Left hindlimb (tissue), 1 donor: ENCODE data around the gene PLA1A.
"Not testable (repeated sequence)": the region's sequence is repeated elsewhere in the genome, so short reads cannot be mapped to it uniquely, and the experiment has no call there.

Experiments used
- DNase-seq: peaks from one replicate; pipeline ENCODE4 v3.0.0-alpha.2; 2018

Gene PLA1A, protein sequence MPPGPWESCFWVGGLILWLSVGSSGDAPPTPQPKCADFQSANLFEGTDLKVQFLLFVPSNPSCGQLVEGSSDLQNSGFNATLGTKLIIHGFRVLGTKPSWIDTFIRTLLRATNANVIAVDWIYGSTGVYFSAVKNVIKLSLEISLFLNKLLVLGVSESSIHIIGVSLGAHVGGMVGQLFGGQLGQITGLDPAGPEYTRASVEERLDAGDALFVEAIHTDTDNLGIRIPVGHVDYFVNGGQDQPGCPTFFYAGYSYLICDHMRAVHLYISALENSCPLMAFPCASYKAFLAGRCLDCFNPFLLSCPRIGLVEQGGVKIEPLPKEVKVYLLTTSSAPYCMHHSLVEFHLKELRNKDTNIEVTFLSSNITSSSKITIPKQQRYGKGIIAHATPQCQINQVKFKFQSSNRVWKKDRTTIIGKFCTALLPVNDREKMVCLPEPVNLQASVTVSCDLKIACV

DNA sequence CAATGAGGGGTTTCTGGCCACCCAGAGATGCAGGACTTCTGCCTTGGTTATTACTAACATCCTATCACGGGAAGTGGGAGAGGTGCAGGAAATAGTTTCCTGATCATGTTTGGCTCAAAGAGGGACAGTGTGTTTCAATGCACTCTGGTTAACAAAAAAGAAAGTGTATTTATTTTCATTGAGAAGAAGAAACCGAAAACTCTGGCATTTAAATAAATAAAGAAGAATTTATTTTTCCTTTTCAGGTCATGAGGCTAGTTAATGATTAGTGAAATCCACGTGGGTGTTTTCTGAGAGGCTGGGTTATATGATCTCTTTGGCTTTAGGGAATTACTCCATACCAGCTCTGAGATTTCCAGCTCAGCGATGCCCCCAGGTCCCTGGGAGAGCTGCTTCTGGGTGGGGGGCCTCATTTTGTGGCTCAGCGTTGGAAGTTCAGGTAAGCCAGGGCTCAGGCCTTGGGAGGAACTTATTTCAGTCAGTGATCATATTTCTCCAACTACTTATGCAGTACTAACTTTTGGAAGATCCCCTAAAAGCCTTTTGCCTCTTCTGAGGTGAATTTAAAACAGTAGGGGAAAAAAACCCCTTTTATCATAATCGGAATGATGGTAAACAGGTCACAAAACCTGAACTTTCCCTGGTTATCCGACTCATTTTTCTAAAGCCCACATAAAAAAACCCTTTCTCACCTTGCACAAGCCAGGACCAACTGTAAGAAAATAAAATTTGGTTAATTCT, at the start of gene PLA1A:
PLA1A (plus strand) TSS at position 338 of the 741 bp plus-strand sequence; CDS start at position 367, 29 bp downstream.
- no peak for DNase-seq

DNA sequence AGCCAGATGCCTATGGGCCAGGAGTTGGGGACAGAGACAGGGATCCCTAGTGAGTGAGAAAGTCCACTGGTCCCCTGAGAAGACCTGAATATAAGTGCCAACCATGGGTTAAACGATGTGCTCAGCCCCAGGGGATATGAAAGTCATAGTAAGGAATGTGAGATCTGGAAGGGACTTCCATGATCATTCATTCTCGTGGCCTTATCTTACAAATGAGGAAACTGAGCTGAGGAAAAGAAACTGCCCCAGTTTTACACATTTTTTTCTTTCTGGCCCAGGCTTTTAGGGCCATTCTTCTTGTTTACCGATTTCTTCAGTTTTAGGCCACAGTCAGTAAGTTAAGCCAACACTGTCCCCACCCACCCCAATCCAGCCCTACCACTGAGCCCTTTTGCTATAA, 49.3 kb upstream of the PLA1A start:
- no peak for DNase-seq

DNA sequence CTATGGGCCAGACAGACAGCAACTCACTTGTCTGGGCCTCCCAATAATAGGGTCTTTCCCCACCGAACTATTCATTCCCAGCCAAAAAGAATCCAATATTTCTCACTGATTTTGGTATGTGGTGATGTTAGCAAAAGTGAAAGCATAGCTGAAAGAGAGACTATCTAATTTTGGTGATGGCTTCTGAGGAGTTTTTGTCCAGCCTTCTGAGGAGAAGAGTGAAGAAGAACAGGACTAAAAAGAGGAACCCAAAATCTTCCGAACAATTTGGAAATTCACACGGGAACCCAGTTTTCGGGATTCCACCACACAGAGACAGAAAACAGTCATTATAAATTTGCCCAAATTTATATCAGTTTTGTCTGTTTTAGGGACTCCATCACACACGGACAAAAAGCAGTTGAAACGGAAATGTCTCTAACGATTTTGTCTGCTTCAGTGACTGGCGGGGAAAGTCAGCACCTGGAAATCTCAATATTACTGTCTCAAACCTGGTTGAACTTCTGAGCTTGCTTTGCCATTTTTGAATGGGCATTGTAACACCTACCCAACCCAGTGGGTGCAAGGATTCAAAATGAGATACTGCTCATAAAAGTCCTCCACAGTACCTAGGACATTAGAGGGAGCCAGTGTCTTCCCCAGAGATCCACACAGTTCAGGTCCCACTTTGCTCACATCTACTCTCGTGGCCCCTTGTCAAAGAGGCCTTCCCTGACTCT, 47.3 kb upstream of the PLA1A start:
- DNase-seq: no peak

DNA sequence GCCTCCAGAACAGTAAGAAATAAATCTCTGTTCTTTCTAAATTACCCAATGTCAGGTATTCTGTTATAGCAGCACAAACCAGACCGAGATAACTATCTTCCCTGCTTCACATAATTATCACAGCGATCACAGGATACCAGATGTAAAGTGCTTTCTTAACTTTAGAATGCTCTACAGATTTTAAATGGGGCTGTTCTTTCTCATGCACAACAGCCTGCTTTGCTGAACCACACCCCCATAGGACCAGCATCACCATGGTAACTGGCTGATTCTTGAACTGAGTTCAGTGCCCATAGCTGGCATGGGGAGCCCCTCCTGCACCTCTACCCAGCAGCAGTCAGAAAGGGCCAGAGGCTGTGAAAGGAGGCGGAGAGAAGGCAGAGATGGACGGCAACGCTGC, 46.1 kb upstream of the PLA1A start:
- DNase-seq: no peak

DNA sequence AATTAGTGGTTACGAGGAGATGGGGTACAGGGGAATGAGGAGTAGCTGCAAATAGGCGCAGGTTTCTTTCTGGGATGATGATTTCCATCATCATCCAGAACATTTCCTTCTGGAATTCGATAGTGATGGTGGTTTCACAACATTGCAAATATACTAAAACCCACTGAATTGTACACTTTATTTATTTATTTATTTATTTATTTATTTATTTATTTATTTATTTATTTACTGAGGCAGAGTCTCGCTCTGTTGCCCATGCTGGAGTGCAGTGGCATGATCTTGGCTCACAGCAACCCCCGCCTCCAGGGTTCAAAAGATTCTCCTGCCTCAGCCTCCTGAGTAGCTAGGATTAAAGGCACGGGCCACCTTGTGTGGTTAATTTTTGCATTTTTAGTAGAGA, 44.8 kb upstream of the PLA1A start:
- not testable (repeated sequence) for DNase-seq

DNA sequence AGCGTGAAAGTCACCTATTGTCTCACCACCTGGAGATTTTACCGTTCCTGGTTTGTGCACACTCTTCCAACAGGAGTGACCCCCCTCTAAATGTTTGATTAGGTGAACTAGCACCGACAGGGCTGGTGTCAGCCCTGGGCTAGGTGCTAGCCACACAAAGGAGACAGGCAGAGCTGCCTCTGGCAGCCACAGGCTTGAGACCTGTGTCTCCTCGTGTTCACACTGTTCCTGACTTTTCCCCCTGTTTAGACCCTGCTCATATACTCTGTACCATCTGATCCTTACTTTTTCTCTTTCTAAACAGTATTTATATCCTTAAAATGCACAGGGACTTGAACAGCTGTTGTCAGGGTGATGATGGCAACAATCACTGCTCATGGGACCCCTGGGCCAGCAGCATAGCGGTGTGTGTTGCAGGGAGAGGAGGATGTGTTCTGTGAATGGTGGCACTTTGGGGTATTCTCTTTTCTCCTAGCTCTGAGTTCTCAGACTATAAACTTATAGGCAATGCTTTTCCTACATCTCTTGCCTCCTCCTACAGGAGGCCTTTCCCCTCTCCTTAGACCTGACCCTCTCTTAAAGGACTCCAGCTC, 43.8 kb upstream of the PLA1A start:
- DNase-seq: no peak

DNA sequence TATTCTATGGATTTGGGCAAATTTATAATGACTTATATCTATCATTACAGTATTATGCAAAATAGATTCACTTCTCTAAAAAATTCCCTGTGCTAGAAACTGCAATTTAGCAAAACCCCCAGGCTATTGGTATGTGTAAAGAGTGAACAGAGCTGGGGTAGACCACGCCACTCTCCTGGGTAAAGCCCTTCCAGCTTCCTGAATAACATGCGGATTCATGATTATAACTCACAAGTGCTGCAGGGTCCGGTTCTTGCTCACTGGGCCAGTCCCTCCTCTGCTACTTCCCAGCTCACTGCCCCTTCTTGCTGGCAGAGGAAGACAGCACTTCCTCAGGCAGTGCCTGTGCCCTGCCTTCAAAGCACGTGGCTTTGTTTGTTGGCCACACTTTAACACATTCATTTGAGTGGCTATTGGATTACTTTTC, 42.4 kb upstream of the PLA1A start:
- DNase-seq: no peak

DNA sequence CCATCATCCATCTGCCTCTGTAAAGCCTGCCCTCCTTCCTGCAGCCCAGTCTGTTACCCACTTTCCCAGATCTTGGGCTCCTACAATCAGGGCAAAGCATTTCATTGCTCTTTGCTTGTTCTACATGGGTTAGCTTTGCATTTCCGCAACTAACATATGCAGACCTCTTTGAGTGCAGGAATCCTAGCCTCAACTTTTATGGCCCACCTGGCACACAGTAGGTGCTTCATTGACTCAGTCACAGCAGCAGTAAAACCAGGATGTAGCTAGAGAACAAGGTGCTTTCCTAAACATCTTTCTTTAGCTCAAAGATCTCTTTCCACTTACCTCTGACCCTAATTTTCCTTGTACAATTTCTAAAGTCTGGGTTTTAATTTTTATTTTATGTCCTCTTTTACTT, 41.8 kb upstream of the PLA1A start:
- DNase-seq: no peak

DNA sequence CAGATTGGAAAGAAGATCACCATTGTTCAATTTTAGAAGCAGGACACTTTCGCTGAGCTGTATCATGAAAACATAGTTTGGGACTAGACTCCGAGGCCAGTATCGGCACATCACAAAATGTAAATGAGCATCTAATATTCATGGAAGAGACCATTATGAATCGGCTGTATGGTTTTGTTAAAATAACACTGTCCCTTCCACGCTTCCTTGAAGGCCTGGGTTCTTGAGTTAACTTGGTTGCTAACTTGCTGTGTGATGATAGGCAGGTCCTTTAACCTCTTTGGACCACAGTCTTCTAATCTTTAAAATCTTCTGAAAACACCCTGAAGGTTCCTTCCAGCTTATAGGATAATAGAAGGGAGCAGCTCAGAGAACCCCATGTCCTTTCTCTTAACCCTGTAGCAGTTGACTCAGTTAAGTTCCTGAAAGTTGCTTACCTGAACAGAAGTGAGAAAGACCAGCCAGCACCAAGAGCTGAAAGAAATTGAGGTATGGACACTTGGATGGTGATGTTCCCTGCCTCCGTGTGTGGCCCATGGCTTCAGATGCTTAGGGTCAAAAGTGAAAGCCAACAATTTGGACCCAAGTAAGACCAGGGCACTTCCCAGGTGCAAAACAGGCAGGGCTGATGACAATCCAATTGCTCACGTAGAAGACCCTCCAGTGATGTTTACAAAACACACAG, 40.4 kb upstream of the PLA1A start:
- DNase-seq: no peak

DNA sequence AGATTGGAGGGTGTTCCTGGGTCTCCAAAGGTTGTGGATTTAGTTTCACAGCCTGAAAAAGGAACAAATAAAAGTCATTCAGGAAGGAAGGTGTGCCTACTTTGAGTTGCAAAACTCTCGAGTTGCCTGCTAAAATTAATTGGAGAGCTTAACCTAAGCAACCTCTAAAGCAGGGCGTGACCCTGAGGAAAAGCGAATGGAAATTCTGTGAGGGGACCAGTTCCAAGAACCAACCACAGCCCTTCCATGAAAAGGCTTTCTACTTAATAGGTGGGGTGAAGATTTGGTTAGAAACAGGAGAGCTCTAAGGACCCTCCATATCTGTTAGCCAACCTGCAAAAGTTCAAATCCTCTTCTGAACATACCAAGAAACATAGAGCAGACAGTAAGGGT, 39.8 kb upstream of the PLA1A start:
- no peak for DNase-seq

DNA sequence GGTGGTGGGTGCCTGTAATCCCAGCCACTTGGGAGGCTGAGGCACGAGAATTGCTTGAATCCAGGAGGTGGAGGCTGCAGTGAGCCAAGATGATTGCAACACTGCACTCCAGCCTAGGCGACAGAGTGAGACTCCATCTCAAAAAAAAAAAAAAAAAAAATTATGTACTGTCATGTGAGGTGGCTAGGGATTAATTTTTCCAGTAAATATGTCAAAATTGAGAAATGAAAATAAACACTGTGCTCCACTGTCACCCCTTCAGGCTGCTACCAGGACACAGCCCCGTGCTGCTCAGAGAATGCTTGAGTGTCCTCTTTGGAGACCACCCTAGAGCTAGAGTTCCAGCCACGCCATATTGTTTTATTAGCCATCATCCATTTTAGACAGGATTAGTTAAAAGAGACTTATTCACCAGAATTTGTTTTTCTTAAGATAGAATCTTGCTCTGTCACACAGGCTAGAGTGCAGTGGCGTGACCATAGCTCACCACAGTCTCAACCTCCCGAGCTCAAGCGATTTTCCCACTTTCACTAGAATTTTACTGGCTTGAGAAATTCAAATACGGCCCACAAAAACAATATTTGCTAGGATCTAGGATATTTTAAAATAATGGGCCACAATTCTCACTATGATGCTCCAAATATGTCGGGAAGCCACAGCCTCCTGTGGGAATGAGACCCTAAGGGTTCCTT, 38.9 kb upstream of the PLA1A start:
- DNase-seq: no peak

DNA sequence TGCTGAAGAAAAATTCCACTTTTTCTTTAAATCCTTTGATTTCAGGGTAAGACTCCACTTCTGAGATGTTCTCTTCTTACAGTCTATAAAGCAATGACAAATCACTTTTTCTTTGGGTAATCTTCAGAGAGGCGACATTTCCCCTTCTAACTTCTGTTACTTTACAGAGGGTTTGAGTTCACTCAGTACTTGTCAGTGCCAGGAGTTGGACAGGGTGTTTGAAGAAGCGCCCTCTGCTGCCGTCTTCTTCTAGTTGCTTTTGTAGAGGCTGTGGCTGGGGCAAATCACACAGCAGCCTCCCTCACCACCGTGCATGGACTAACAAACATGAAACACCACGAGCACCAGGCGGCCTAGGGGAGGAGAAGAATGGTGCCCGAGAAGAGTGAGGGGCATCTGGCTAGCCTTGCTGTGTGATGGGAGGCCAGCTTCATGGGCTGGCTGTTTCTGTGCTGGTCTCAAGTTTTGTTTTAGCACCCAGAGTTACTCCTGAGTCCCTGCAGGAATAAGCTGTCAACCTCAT, 38.2 kb upstream of the PLA1A start, which contains the start of gene CD80:
CD80 (minus strand) TSS at position 174 of the 523 bp plus-strand sequence. CDS start 1,886 bp downstream, outside the sequence.
- DNase-seq: no peak

DNA sequence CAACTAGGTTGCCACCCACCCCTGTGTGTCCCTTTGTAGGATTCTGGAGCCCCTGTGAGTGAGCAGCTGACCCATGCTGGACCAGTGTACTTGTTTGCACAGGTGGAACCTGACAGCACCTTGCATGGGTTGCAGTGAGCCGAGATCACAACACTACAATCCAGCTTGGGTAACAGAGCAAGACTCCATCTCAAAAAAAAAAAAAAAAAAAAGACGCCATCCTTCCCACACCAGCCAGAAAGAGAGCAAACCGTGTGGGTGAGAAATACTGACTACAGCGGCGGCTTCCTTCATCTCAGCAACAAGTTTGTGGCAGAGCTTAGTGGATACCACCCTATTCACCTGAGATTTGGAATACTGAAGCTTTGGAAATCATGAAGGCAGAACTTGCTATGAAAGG, 37.5 kb upstream of the PLA1A start:
- no peak for DNase-seq

DNA sequence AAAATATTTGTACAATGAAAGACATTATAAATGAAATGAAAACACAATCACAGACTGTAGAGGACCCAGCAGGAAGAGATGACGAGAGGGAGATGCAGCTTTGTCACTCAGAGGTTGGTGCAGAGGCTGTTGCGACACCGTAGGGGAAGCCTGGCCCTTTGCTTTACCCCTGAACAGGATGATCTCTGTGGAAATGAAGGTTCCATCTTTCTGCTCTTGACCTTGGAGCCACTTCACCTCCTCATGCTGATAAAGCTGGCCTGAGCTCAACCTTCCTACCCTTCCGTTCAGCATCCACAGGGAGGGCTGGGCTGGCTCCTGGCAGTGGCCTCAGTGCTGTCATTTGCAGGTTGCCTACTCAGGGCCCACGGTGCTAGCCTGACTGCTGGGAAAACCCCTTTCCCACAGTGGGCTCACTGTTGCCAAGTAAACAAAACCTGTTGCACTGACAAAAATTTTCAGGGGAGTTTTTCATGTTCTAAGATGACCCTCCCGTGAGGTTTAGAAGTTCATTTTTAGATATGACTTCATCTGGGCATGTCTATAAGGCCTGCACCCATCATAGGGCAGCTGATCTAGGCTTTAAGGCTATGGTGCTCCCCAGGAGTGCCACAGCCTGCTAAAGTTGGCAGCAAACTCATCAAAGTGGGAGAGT, 35.3 kb upstream of the PLA1A start:
- DNase-seq: no peak

DNA sequence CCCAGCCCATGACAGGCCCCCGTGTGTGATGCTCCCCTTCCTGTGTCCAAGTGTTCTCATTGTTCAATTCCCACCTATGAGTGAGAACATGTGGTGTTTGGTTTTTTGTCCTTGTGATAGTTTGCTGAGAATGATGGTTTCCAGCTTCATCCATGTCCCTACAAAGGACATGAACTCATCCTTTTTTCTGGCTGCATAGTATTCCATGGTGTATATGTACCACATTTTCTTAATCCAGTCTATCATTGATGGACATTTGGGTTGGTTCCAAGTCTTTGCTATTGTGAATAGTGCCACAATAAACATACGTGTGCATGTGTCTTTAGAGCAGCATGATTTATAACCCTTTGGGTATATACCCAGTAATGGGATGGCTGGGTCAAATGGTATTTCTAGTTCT, 34.4 kb upstream of the PLA1A start:
- not testable (repeated sequence) for DNase-seq

DNA sequence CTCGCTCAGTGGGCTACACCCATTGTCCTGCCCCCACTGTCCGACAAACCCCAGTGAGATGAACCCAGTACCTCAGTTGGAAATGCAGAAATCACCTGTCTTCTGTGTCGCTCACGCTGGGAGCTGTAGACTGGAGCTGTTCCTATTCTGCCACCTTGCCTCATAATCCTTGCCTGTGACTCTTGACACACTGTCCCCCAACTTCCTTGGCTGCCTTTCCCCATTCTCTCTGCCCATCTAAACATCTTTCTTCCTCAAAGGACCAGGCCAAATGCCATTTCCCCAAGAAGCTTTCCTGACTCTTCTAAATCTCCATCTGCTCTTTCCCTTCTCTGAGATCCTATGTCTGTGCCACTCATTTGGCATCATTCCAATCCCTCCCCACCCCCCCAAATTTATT, 28.5 kb upstream of the PLA1A start:
- DNase-seq: no peak

DNA sequence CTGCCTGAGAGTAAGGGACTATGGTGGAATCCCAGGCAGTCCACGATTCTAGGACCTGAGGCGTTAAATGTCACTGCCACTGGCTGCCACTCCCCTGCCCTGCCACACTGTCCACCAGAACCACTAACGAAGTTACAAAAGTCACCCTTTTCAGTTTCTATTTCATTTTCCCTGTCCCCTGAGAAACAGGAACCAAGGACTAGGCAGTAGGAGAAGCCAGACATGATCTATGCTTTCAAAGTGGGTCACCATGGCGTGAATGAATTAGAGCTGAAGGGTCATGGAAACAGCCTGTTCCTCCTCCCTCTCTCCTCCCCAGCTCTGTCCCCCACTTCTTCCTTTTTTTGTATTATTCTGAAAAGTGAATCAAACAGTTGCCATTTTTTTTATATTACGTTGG, 27.5 kb upstream of the PLA1A start:
- DNase-seq: no peak

DNA sequence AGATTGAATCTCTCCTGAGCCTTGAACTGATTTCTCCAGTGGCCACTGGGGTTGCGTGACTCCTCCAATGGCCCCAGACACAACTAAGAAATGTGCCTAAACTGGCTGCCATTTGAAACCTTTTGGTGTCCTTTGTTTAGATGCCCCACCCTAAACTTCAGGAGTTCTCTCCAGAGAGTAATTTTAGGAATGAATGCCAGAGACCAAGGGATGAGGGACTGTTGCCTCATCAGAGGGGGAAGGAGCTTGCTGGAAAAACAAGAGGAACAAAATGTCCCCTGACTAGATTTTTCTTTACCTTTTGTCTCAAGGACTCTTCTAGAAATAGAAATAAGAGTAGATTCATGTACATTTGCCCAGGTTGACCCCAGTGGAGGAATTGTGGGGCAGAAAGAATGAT, 26.5 kb upstream of the PLA1A start:
- DNase-seq: no peak

DNA sequence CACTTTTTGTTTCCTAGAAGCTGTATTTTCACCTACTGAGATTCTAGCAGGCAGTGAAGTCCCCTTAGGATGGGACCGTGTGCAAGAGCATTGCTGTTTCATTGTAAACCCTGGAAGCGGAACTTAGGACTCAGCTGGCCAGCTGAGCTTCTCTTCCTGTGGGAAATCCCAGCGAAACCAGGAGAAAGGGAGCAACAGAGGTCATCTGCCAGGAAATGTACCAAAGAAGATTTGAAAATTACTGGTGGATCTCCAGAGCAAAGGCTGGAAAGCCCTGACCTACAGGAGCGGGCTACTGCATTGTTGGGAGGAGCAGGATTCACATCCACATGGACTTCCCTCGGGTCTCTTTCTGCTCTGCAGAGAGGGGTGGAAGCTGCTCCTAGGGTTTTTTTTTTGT, 26.0 kb upstream of the PLA1A start:
- DNase-seq: no peak

DNA sequence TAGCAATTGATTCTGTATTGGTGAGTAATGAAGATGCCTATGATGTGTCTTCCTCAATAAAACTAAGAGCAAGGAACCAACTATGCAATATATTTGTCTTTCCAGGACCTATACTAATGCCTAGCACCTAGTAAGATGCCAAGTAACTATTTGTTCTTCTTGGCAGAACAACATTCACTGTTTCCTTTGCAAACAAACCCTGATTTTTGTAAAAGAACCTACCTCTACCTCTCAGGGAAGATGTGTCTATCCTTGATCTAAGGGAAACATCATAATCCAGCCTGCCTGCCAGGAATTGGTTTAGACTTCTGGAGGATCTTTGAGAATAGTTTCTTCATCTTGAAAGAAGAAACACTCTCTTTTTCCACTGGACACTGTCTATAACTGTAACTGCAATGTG, 22.2 kb upstream of the PLA1A start:
- DNase-seq: no peak
